NCI-H345 treated with DMSO at 0.1 percent for 48 hours (cell line): ENCODE data around the gene LRRTM4.

Experiments
- DNase-seq: peaks from one replicate; lab custom pipeline; 2025; ENCODE audit not compliant: unreplicated experiment; lab: John Stamatoyannopoulos, UW

LRRTM4 gene

GRCh38 chr2:77325395-77325794 lies 196.8 kb downstream of the LRRTM4 start:
- DNase-seq, result no peak

- DNase-seq, result no peak
Measured at GRCh38 chr2:77322431-77322830, 199.7 kb downstream of the LRRTM4 start.

GRCh38 chr2:77314721-77315120 lies 207.5 kb downstream of the LRRTM4 start:
- DNase-seq, result no peak

- DNase-seq, result no peak
Measured at GRCh38 chr2:77310416-77310815, 211.8 kb downstream of the LRRTM4 start.

- DNase-seq, result no peak
Measured at GRCh38 chr2:77309725-77310124, 212.5 kb downstream of the LRRTM4 start.

GRCh38 chr2:77301441-77301840 lies 220.7 kb downstream of the LRRTM4 start:
- no peak for DNase-seq

- no peak for DNase-seq
Measured at GRCh38 chr2:77296791-77297190, 225.4 kb downstream of the LRRTM4 start.

GRCh38 chr2:77294474-77294873 lies 227.7 kb downstream of the LRRTM4 start:
- no peak for DNase-seq

- no peak for DNase-seq
Measured at GRCh38 chr2:77284353-77284752, 237.8 kb downstream of the LRRTM4 start.

GRCh38 chr2:77271262-77271661 lies 250.9 kb downstream of the LRRTM4 start:
- DNase-seq, result no peak

GRCh38 chr2:77270433-77270832 lies 251.7 kb downstream of the LRRTM4 start:
- DNase-seq, result no peak

GRCh38 chr2:77268626-77269025 lies 253.6 kb downstream of the LRRTM4 start:
- DNase-seq, result no peak

- no peak for DNase-seq
Measured at GRCh38 chr2:77232909-77233425, 289.2 kb downstream of the LRRTM4 start.

- DNase-seq, result no peak
Measured at GRCh38 chr2:77228391-77228790, 293.8 kb downstream of the LRRTM4 start.

- no peak for DNase-seq
Measured at GRCh38 chr2:77210725-77211124, 311.5 kb downstream of the LRRTM4 start.

- DNase-seq, result no peak
Measured at GRCh38 chr2:77207331-77207730, 314.8 kb downstream of the LRRTM4 start.

- DNase-seq, result no peak
Measured at GRCh38 chr2:77201755-77202154, 320.4 kb downstream of the LRRTM4 start.

- no peak for DNase-seq
Measured at GRCh38 chr2:77199411-77199810, 322.8 kb downstream of the LRRTM4 start.

GRCh38 chr2:77193858-77194448 lies 328.2 kb downstream of the LRRTM4 start:
- DNase-seq, result no peak

- DNase-seq, result no peak
Measured at GRCh38 chr2:77192811-77193289, 329.3 kb downstream of the LRRTM4 start.

GRCh38 chr2:77191665-77192064 lies 330.5 kb downstream of the LRRTM4 start:
- no peak for DNase-seq

- DNase-seq, result no peak
Measured at GRCh38 chr2:77190721-77191346, 331.3 kb downstream of the LRRTM4 start.

- DNase-seq, result no peak
Measured at GRCh38 chr2:77185052-77185451, 337.1 kb downstream of the LRRTM4 start.
